Neural cell (in vitro differentiated cells): Measurements from ENCODE around the gene DDX54. TPM values are rescaled to one million over a fixed set of nuclear protein-coding genes. Genes with fewer than 3 reads are reported as not detected.

Source experiments
- H2AFZ ChIP-seq: fragments of 200-600, 300-800 bp; sonication (generic), shearing (Covaris generic); 2 replicates; pipeline ENCODE4 v1.6.0; 2014; ENCODE audit warnings: low read depth, mild to moderate bottlenecking, antibody characterized with exemption, low read length, moderate library complexity
- H3F3A ChIP-seq: fragments of 200-600 bp; shearing (Covaris generic); 2 replicates; pipeline ENCODE4 v1.6.1; 2016; ENCODE audit warnings: mild to moderate bottlenecking, moderate library complexity, mixed read lengths, antibody characterized with exemption, low read length; ENCODE audit not compliant: insufficient read depth, poor library complexity, severe bottlenecking
- H3K27ac ChIP-seq: fragments of 200-600, 300-800 bp; sonication (generic), shearing (Covaris generic); 2 replicates; pipeline ENCODE4 v1.5.1; 2014; ENCODE audit warnings: mild to moderate bottlenecking, low read length, moderate library complexity
- H3K27me3 ChIP-seq: fragments of 300-800, 200-600 bp; sonication (generic), shearing (Covaris generic); 2 replicates; pipeline ENCODE4 v1.6.0; 2014; ENCODE audit warnings: mild to moderate bottlenecking, low read depth, low read length, moderate library complexity; ENCODE audit not compliant: insufficient read depth
- H3K36me3 ChIP-seq: fragments of 300-800, 200-600 bp; sonication (generic), shearing (Covaris generic); 2 replicates; pipeline ENCODE4 v1.5.1; 2014; ENCODE audit warnings: mild to moderate bottlenecking, antibody characterized with exemption, low read length, moderate library complexity; ENCODE audit not compliant: insufficient read depth
- H3K4me2 ChIP-seq: fragments of 300-800, 200-600 bp; sonication (generic), shearing (Covaris generic); 2 replicates; pipeline ENCODE4 v1.6.0; 2014; ENCODE audit warnings: mild to moderate bottlenecking, low read length
- H3K4me3 ChIP-seq: fragments of 300-800, 200-600 bp; sonication (generic), shearing (Covaris generic); 2 replicates; pipeline ENCODE4 v1.5.1; 2014; ENCODE audit warnings: mild to moderate bottlenecking, low read length, moderate library complexity
- H3K79me2 ChIP-seq: fragments of 200-600 bp; shearing (Covaris generic); replicated peaks from 2 replicates; pipeline ENCODE4 v1.6.0; 2014; ENCODE audit warnings: mild to moderate bottlenecking, low read length, moderate library complexity; ENCODE audit not compliant: insufficient read depth
- H3K9ac ChIP-seq: fragments of 300-800, 200-600 bp; sonication (generic), shearing (Covaris generic); 2 replicates; pipeline ENCODE4 v1.6.1; 2016; ENCODE audit warnings: mild to moderate bottlenecking, low read length, mixed read lengths
- H3K9me2 ChIP-seq: fragments of 200-600 bp; shearing (Covaris generic); 2 replicates; pipeline ENCODE4 v1.6.1; 2016; ENCODE audit warnings: mild to moderate bottlenecking, low read length, mixed read lengths; ENCODE audit not compliant: insufficient read depth
- H3K9me3 ChIP-seq: fragments of 200-600, 300-800 bp; sonication (generic), shearing (Covaris generic); 2 replicates; pipeline ENCODE4 v1.6.1; 2016; ENCODE audit warnings: mild to moderate bottlenecking, mixed run types, low read length, moderate library complexity, mixed read lengths
- H4K20me1 ChIP-seq: fragments of 200-600 bp; shearing (Covaris generic); 2 replicates; pipeline ENCODE4 v1.6.1; 2016; ENCODE audit warnings: mild to moderate bottlenecking, mixed run types; ENCODE audit not compliant: insufficient read depth
- CTCF ChIP-seq: fragments of 450-650 bp; IDR thresholded peaks from 2 replicates; pipeline ENCODE4 v1.5.1; 2014; ENCODE audit warnings: antibody characterized with exemption, mild to moderate bottlenecking, moderate library complexity; ENCODE audit not compliant: poor library complexity, severe bottlenecking
- EZH2 ChIP-seq: fragments of 200-600, 300-800 bp; shearing (Covaris generic), sonication (generic); IDR thresholded peaks from 2 replicates; pipeline ENCODE4 v1.6.1; 2014; ENCODE audit warnings: antibody characterized with exemption, low read length, borderline replicate concordance, mild to moderate bottlenecking; ENCODE audit not compliant: insufficient read depth, poor library complexity, severe bottlenecking
- MXI1 ChIP-seq: fragments of 450-650 bp; conservative IDR thresholded peaks from 2 replicates; pipeline ENCODE4 v1.6.1; 2014; ENCODE audit warnings: antibody characterized with exemption, mild to moderate bottlenecking; ENCODE audit not compliant: poor library complexity, severe bottlenecking
- POLR2AphosphoS5 ChIP-seq: IDR thresholded peaks from 2 replicates; pipeline ENCODE4 v1.6.1; 2012
- SMC3 ChIP-seq: fragments of 450-650 bp; conservative IDR thresholded peaks from 2 replicates; pipeline ENCODE4 v1.6.1; 2014; ENCODE audit warnings: antibody characterized with exemption, mild to moderate bottlenecking, moderate library complexity; ENCODE audit not compliant: poor library complexity
- TAF1 ChIP-seq: IDR thresholded peaks from 2 replicates; pipeline ENCODE4 v1.6.1; 2012; ENCODE audit warnings: low read depth
- polyA plus RNA-seq: library from polyadenylated mRNA; depleted of rRNA; stranded (reverse); fragments of >200 nt; gene quantifications from 2 replicates; pipeline ENCODE4 v1.2.3, GENCODE V29; 2014
- TF ChIP-seq, protein P1 (sequence below): IDR thresholded peaks from 2 replicates; pipeline ENCODE4 v1.6.1; 2012; ENCODE audit warnings: borderline replicate concordance

The DDX54 gene
- polyA plus RNA-seq, 1 donor from 2014 or later = 63.3 TPM

DNA sequence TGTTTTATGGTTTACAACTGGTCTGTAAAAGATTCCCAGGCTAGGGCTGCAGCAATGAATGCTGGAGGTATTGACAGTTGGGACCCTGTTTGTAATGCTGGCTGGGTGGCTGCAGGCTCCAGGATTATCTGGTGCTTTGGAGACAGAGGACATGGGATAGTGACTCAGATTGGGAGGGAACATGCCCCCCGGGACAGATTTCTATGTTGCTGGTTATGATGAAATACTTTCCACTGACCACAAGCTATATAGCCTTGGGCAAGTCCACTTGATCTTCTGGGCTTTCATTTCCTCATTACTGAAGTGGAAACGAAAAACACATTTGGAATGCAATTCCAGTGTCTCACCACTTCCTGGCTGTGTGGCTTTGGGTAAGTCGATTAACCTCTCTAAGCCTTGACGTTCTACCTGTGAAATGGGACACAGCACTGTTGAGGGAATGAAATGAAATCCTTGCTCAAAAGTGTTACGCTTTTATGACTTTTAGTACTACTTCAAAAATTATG lies 29.7 kb upstream of the DDX54 start:
- Histone ChIP-seq H3K27ac (no peak overlapping the region), H3K4me3 (no peak overlapping the region), H3K4me2 (no peak overlapping the region), H3K9ac (no peak overlapping the region), H3K27me3 (no peaks in the 10 kb centered on the region), H3K36me3 (no peaks in the 10 kb centered on the region), H3K79me2 (no peaks in the 10 kb centered on the region), H3K9me3 (no peaks in the 10 kb centered on the region), H3F3A (no peaks in the 10 kb centered on the region), H4K20me1 (no peaks in the 10 kb centered on the region), H3K9me2 (no peaks in the 10 kb centered on the region), H2AFZ (no peak overlapping the region)
- TF ChIP-seq EZH2 (no peak), MXI1 (no peak)

DNA sequence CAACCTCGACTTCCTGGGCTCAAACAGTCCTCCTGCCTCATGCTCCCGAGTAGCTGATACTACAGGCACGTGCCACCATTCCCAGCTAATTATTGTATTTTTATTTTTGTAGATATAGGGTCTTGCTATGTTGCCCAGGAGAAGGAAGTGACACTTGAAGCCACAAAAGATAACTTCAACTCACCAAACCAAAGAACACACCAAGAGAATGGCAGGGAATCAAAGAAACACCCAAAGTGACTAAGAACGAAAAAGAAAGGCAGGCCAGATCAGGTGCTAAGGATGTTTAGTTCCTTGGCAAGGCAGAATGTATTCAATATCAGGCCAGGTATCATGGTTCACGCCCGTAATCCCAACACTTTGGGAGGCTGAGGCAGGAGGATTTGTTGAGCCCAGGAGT lies 25.9 kb upstream of the DDX54 start:
- no peaks in the 10 kb centered on the region for H3F3A ChIP-seq
- H3K4me2 ChIP-seq = no peak overlapping the region
- H4K20me1 ChIP-seq = no peaks in the 10 kb centered on the region
- no peaks in the 10 kb centered on the region for H3K36me3 ChIP-seq
- no peaks in the 10 kb centered on the region for H3K79me2 ChIP-seq
- no peaks in the 10 kb centered on the region for H3K27me3 ChIP-seq
- H3K9me2 ChIP-seq = no peaks in the 10 kb centered on the region
- H3K27ac ChIP-seq = no peak overlapping the region
- H3K9ac ChIP-seq = no peak overlapping the region
- TF ChIP-seq TAF1 = no peak
- TF ChIP-seq EZH2 = no peak
- TF ChIP-seq SMC3 = no peak
- no peak for TF ChIP-seq POLR2AphosphoS5
- TF ChIP-seq, protein P1, sequence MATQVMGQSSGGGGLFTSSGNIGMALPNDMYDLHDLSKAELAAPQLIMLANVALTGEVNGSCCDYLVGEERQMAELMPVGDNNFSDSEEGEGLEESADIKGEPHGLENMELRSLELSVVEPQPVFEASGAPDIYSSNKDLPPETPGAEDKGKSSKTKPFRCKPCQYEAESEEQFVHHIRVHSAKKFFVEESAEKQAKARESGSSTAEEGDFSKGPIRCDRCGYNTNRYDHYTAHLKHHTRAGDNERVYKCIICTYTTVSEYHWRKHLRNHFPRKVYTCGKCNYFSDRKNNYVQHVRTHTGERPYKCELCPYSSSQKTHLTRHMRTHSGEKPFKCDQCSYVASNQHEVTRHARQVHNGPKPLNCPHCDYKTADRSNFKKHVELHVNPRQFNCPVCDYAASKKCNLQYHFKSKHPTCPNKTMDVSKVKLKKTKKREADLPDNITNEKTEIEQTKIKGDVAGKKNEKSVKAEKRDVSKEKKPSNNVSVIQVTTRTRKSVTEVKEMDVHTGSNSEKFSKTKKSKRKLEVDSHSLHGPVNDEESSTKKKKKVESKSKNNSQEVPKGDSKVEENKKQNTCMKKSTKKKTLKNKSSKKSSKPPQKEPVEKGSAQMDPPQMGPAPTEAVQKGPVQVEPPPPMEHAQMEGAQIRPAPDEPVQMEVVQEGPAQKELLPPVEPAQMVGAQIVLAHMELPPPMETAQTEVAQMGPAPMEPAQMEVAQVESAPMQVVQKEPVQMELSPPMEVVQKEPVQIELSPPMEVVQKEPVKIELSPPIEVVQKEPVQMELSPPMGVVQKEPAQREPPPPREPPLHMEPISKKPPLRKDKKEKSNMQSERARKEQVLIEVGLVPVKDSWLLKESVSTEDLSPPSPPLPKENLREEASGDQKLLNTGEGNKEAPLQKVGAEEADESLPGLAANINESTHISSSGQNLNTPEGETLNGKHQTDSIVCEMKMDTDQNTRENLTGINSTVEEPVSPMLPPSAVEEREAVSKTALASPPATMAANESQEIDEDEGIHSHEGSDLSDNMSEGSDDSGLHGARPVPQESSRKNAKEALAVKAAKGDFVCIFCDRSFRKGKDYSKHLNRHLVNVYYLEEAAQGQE = no peak
- TF ChIP-seq MXI1 = no peak
- TF ChIP-seq CTCF = no peak
- no peak overlapping the region for H2AFZ ChIP-seq
- no peak overlapping the region for H3K4me3 ChIP-seq
- H3K9me3 ChIP-seq = no peaks in the 10 kb centered on the region
